Measurements from ENCODE around the gene ALPP.
A peak's percentile ranks its signal among the peaks of the same experiment; 100 is the strongest.
"Not testable (repeated sequence)": the region's sequence is repeated elsewhere in the genome, so short reads cannot be mapped to it uniquely, and the experiment has no call there.

ALPP gene

GRCh38 chr2:232361646-232362045, 16.9 kb upstream of the ALPP start:
- intact Hi-C loops (cut with DNase I; ENCODE audit: low total_unique reads): no loop called here
- TF ChIP-seq CTCF (IDR thresholded peaks at IDR 0.05): no peak
- H3K4me1 ChIP-seq: no peaks in the 10 kb centered on the region
- peak in 1 of 2 donors; percentile 10 for DNase-seq
- H3K27ac ChIP-seq: no peak overlapping the region
- H3K27me3 ChIP-seq: no peaks in the 10 kb centered on the region
- H3K36me3 ChIP-seq: no peaks in the 10 kb centered on the region
- H3K9me3 ChIP-seq: no peaks in the 10 kb centered on the region
- H3K4me3 ChIP-seq: no peak overlapping the region

GRCh38 chr2:232362174-232362900, 16.2 kb upstream of the ALPP start:
- no peaks in the 10 kb centered on the region for H3K4me1 ChIP-seq
- H3K4me3 ChIP-seq: no peak overlapping the region
- H3K27ac ChIP-seq: no peak overlapping the region
- DNase-seq: peak in 1 of 2 donors; percentile 39
- intact Hi-C loops (cut with DNase I; ENCODE audit: low total_unique reads): no loop called here
- no peaks in the 10 kb centered on the region for H3K9me3 ChIP-seq
- no peak for TF ChIP-seq CTCF (IDR thresholded peaks at IDR 0.05)
- H3K27me3 ChIP-seq: no peaks in the 10 kb centered on the region
- no peaks in the 10 kb centered on the region for H3K36me3 ChIP-seq

- peak in 1 of 2 donors; percentile 11 for DNase-seq
- H3K9me3 ChIP-seq; H3K4me3 ChIP-seq; intact Hi-C loops (cut with DNase I; ENCODE audit: low total_unique reads); H3K27me3 ChIP-seq; H3K27ac ChIP-seq; H3K4me1 ChIP-seq; H3K36me3 ChIP-seq: not testable (repeated sequence)
Measured at GRCh38 chr2:232363064-232363783, 15.3 kb upstream of the ALPP start.

- TF ChIP-seq CTCF (IDR thresholded peaks at IDR 0.05): no peak
- Histone ChIP-seq H3K36me3 (no peaks in the 10 kb centered on the region), H3K4me1 (no peaks in the 10 kb centered on the region), H3K27ac (no peak overlapping the region), H3K9me3 (no peaks in the 10 kb centered on the region), H3K27me3 (peaks cover 0 to 9% of the 10 kb centered on the region in 2 donors), H3K4me3 (no peak overlapping the region)
- intact Hi-C loops (cut with DNase I; ENCODE audit: low total_unique reads): no loop called here
- DNase-seq: peak in 1 of 2 donors; percentile 48
Measured at GRCh38 chr2:232363784-232364615, 14.6 kb upstream of the ALPP start.

GRCh38 chr2:232364806-232365594, 13.6 kb upstream of the ALPP start:
- H3K36me3 ChIP-seq; H3K4me1 ChIP-seq; H3K9me3 ChIP-seq; H3K4me3 ChIP-seq; intact Hi-C loops (cut with DNase I; ENCODE audit: low total_unique reads); H3K27me3 ChIP-seq; H3K27ac ChIP-seq: not testable (repeated sequence)
- DNase-seq: peak in 1 of 2 donors; percentile 55

GRCh38 chr2:232365621-232366321, 12.8 kb upstream of the ALPP start:
- Histone ChIP-seq H3K27me3 (peaks cover 0 to 9% of the 10 kb centered on the region in 2 donors), H3K4me1 (no peaks in the 10 kb centered on the region), H3K27ac (no peak overlapping the region), H3K4me3 (no peak overlapping the region), H3K9me3 (no peaks in the 10 kb centered on the region), H3K36me3 (no peaks in the 10 kb centered on the region)
- peak in 1 of 2 donors; percentile 57 for DNase-seq
- TF ChIP-seq CTCF (IDR thresholded peaks at IDR 0.05): no peak
- intact Hi-C loops (cut with DNase I; ENCODE audit: low total_unique reads): no loop called here

GRCh38 chr2:232366461-232366860, 12.1 kb upstream of the ALPP start:
- intact Hi-C loops (cut with DNase I; ENCODE audit: low total_unique reads); H3K4me1 ChIP-seq; H3K36me3 ChIP-seq; H3K27ac ChIP-seq; H3K4me3 ChIP-seq; H3K27me3 ChIP-seq; H3K9me3 ChIP-seq: not testable (repeated sequence)
- DNase-seq: peak in 1 of 2 donors; percentile 43

Data from tibial artery (tissue), 4 donors.